ENCODE results near the gene MMADHC.

MMADHC gene

DNA sequence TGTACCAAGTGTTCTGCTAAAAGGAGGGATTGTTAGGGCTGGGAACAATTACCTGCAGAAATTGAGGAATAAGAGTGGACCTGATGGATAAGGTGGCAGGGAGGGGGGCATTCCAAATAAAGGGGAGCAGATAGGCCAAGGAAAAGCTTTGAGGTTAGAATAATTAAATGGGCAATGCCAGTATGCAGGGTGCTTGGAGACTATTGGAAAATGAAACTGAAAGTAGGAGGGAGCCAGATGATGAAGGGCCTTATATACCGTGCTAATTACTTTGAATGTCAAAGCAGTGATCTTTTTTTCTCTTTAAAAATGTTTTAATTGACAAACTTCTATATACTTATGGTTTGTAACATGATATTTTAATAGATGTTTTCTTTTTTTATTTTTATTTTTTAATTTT is 42.9 kb downstream of the MMADHC start:
- no peaks in the 10 kb centered on the region for H3K27me3 ChIP-seq (ENCODE audit: insufficient read depth, low read depth, severe bottlenecking)
- TF ChIP-seq, protein P1, sequence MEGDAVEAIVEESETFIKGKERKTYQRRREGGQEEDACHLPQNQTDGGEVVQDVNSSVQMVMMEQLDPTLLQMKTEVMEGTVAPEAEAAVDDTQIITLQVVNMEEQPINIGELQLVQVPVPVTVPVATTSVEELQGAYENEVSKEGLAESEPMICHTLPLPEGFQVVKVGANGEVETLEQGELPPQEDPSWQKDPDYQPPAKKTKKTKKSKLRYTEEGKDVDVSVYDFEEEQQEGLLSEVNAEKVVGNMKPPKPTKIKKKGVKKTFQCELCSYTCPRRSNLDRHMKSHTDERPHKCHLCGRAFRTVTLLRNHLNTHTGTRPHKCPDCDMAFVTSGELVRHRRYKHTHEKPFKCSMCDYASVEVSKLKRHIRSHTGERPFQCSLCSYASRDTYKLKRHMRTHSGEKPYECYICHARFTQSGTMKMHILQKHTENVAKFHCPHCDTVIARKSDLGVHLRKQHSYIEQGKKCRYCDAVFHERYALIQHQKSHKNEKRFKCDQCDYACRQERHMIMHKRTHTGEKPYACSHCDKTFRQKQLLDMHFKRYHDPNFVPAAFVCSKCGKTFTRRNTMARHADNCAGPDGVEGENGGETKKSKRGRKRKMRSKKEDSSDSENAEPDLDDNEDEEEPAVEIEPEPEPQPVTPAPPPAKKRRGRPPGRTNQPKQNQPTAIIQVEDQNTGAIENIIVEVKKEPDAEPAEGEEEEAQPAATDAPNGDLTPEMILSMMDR (IDR thresholded peaks at IDR 0.05; ENCODE audit: low read depth, low read length), result no peak
- H3K4me3 ChIP-seq (ENCODE audit: low read depth, low read length), result no peak overlapping the region
- H3K9me3 ChIP-seq (ENCODE audit: severe bottlenecking), result no peaks in the 10 kb centered on the region
- H3K36me3 ChIP-seq, result no peaks in the 10 kb centered on the region
- H3K27ac ChIP-seq, result no peak overlapping the region
- no peak for DNase-seq

DNA sequence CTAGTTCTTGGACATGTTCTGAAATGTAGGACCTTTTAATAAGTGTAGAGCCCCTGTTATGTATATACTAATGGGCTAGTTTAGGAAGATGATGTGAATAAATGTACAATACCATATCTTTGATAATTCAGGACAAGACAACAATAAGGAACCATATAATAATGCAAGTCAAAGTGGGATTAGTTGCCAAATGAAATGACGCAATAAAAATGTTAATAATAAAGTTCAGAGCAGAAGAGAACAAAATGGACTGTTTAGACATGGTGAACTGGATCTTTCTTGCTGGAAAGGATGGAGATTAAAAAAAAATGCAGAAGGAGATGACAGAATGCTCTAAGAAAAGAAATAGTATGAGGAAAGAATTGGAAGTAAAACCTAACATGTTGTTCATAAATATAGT is 43.7 kb downstream of the MMADHC start:
- Histone ChIP-seq H3K4me3 (ENCODE audit: low read depth, low read length) (no peak overlapping the region), H3K9me3 (ENCODE audit: severe bottlenecking) (no peaks in the 10 kb centered on the region), H3K27me3 (ENCODE audit: insufficient read depth, low read depth, severe bottlenecking) (no peaks in the 10 kb centered on the region), H3K36me3 (no peaks in the 10 kb centered on the region), H3K27ac (no peak overlapping the region)
- TF ChIP-seq, protein P1 (IDR thresholded peaks at IDR 0.05; ENCODE audit: low read depth, low read length), result no peak
- DNase-seq, result no peak

DNA sequence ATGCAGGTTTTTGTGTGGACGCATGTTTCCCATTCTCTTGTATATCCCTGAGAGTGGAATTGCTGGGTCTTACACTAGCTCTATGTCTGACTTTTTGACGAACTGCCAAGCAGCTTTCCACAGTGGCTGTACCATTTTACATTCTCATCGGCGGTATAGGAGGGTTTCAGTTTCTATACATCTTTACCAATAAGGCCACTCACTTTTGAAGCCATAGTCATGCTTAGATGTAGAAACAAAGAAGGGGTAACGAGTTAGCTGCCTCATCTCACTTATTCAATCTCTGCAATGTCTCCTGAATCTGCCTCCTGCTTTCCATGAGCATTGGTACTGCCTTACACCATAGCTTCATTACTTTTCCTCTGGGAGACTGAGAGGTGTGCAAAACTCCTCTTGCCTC is 47.4 kb downstream of the MMADHC start:
- Histone ChIP-seq H3K27ac (no peak overlapping the region), H3K9me3 (ENCODE audit: severe bottlenecking) (no peaks in the 10 kb centered on the region), H3K27me3 (ENCODE audit: insufficient read depth, low read depth, severe bottlenecking) (no peaks in the 10 kb centered on the region), H3K36me3 (no peaks in the 10 kb centered on the region), H3K4me3 (ENCODE audit: low read depth, low read length) (no peak overlapping the region)
- TF ChIP-seq, protein P1 (IDR thresholded peaks at IDR 0.05; ENCODE audit: low read depth, low read length), result no peak
- no peak for DNase-seq

DNA sequence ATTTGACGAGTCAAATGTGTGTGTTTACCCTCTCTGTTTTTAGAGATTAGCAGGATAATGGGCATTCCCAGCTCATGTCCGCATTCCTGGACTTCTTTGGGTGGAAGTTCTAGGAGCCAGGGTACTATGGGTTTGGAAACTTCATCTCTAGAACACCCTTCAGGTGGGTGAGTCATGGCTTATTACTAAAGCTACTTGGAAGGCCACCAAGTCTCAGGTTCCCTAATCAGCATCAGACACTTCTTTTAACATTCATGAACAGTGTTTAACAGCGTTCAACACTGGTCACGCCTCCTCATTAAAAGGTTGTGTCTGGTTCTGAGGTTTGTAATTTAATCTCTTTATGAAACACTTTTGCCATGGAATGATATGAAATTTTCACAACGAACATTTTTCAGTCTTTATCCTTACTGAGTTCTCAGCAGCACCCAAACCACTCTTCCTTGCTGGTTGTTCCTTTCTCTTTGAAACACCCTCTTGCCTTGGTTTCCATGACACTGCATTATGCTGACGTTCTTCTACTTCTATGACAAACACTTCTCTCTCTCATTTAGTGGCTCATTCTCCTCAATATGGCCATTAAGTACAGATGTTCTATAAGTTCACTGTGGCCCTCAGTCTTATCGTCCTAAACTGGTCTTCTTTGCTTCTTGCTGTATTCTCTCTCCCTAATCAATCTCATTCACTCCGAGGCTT is 49.3 kb downstream of the MMADHC start:
- no peak overlapping the region for H3K27ac ChIP-seq
- no peak for DNase-seq
- no peaks in the 10 kb centered on the region for H3K27me3 ChIP-seq (ENCODE audit: insufficient read depth, low read depth, severe bottlenecking)
- TF ChIP-seq, protein P1 (IDR thresholded peaks at IDR 0.05; ENCODE audit: low read depth, low read length), result no peak
- no peaks in the 10 kb centered on the region for H3K36me3 ChIP-seq
- no peak overlapping the region for H3K4me3 ChIP-seq (ENCODE audit: low read depth, low read length)
- no peaks in the 10 kb centered on the region for H3K9me3 ChIP-seq (ENCODE audit: severe bottlenecking)

DNA sequence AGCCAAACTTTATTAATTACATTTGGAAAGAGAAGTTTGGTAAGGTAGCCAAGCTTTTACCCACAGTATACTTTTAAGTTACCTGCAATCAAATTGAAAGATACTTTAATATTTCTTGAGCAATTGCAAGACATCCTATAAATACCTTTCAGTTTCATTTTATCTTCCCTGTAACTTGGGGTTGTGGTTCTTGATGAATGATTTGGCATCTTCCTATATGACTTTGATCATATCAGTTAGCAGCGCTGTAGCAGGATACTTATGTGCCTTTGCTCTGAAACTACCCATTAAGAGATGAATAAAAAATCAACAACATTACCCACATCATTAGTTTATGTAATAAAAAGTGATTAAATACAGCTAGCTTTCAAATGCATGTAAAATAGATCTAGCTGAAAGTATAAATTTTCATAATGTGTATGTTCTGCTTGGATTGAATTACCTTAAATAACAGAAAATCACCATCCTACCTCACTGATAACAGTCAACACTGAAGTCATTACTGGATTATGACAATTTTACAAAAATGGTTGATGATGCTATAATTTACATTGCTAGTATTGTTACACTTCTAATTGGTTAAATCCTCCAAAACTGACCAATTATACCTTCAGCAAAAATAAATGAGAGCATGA is 50.4 kb downstream of the MMADHC start:
- no peaks in the 10 kb centered on the region for H3K27me3 ChIP-seq (ENCODE audit: insufficient read depth, low read depth, severe bottlenecking)
- no peaks in the 10 kb centered on the region for H3K9me3 ChIP-seq (ENCODE audit: severe bottlenecking)
- TF ChIP-seq, protein P1 (IDR thresholded peaks at IDR 0.05; ENCODE audit: low read depth, low read length), result no peak
- no peaks in the 10 kb centered on the region for H3K36me3 ChIP-seq
- H3K4me3 ChIP-seq (ENCODE audit: low read depth, low read length), result no peak overlapping the region
- H3K27ac ChIP-seq, result no peak overlapping the region
- no peak for DNase-seq
